ENCODE results near the gene KRTAP12-1. TPM values are rescaled to one million over a fixed set of nuclear protein-coding genes. Genes with fewer than 3 reads are reported as not detected.

KRTAP12-1 gene
- total RNA-seq (2021; fragmentation: NEBNext Ultra II Directional; extraction: Animal tissue kit (Norgen Biotek cat#: 25700)) (0.73 TPM in 1 of 2 replicates, not detected in the other), polyA plus RNA-seq (2011; rRNA removed) (0.17 and 0.50 TPM in 2 replicates), polyA minus RNA-seq (2011; rRNA and poly(A)+ RNA removed) (2.6 and 2.8 TPM in 2 replicates)
- polyA plus RNA-seq (2011; cell fraction: cytosol; rRNA removed) = not detected
- polyA plus RNA-seq (2011; cell fraction: nucleus; rRNA removed) = 0.76 TPM
- 0.49 TPM in 1 of 4 replicates, not detected in the others for polyA plus RNA-seq (2012, experiment 1 of 2)
- polyA plus RNA-seq (2012, experiment 2 of 2) = not detected
- 0.14 TPM for polyA plus RNA-seq (2013, experiment 1 of 2)
- polyA plus RNA-seq (2013, experiment 2 of 2) = not detected
- not detected for polyA minus RNA-seq (2011; cell fraction: cytosol; rRNA and poly(A)+ RNA removed)
- 5.4 TPM for polyA minus RNA-seq (2011; cell fraction: nucleus; rRNA and poly(A)+ RNA removed)
- long read RNA-seq, experiment 1 = 0 reads
- long read RNA-seq, experiment 2 = 0 reads

DNA sequence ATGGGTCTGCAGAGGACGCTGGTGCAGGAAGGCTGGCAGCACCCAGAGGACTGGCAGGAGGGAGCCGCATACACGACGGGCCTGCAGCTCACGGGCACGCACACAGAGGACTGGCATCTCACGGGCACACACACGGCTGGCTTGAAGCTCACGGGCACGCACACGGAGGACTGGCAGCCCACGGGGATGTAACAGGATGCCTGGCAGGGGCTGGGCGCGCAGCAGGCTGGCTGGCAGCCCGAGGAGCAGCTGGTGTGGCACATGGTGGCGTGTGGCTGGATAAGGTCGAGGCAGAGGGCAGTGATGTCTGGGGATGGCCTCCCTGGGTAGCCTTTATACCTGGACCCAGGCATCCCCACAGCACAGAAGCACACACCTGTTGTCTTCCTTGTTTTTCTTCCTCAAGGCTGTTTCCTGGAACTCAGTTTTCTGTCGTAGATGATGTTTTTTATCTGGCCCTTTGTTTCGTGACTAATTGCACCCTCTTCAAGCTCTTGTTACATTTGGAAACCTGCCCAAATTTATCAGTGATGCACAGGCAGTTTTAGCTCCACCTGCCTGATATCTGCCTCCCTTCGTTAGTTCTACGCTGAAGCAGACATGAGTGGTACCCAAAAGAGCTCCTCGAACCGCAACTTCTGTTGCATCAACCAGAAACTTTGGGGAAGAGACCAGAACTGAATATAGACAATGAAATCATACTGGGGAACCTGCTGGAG is at the start of gene KRTAP12-1:
Gene KRTAP12-1, minus strand, starts transcription at position 303 of the 719 bp plus-strand sequence. Its CDS starts 40 bp downstream, at position 263.
- H3K79me1 ChIP-seq (ENCODE audit: low read depth, low read length) = no peaks in the 10 kb centered on the region
- no peaks in the 10 kb centered on the region for H4K20me1 ChIP-seq (replicated peaks in 1 of 2; ENCODE audit: control insufficient read depth in 1 of 2, insufficient read depth in 2 of 2, low read length in 2 of 2)
- no peak within 1 kb of the TSS for H3K9ac ChIP-seq (replicated peaks in 1 of 4; ENCODE audit: extremely low read depth in 1 of 4, low read depth in 3 of 4, low read length in 3 of 4)
- H2AFZ ChIP-seq (ENCODE audit: low read length) = no peak within 1 kb of the TSS
- H3K4me3 ChIP-seq (ENCODE audit: extremely low read depth in 1 of 4, insufficient read depth in 2 of 4, low read depth in 3 of 4, low read length in 4 of 4) = no peak within 1 kb of the TSS
- H3K9me3 ChIP-seq (ENCODE audit: insufficient read depth in 2 of 2, low read depth in 1 of 2, low read length in 1 of 2) = no peaks in the 10 kb centered on the region
- H3K23ac ChIP-seq (ENCODE audit: insufficient read length) = no peak within 1 kb of the TSS
- 94% methylated on average over 23 of the region's 23 CpGs; no CpG with 5 or more reads in 1 of the 2 experiments for WGBS, 2 experiments (ENCODE audit: extremely low coverage in 1 of 2, insufficient coverage in 1 of 2, insufficient read length in 1 of 2, insufficient replicate concordance in 2 of 2, low coverage in 1 of 2, low lambda C conversion rate in 2 of 2, missing lambda C conversion rate in 1 of 2)
- POLR2A ChIA-PET (ENCODE audit: partially characterized antibody) = interaction anchor here (0.9 to 1.5 kb wide), 2 partner anchors 10 to 13 kb away, joined by 3 to 5 read pairs; no protein-coding TSS in a partner anchor
- no peak within 1 kb of the TSS for H3K56ac ChIP-seq (replicated peaks; ENCODE audit: insufficient read length, low read depth, low read length)
- no peak within 1 kb of the TSS for H2BK120ac ChIP-seq (replicated peaks; ENCODE audit: low read depth, low read length)
- no peak for FAIRE-seq
- no peak within 1 kb of the TSS for H3K4ac ChIP-seq (replicated peaks; ENCODE audit: insufficient read length, low read depth, low read length)
- no peak within 1 kb of the TSS for H3K14ac ChIP-seq (ENCODE audit: insufficient read length)
- no peak within 1 kb of the TSS for H3K4me2 ChIP-seq (ENCODE audit: insufficient read depth in 1 of 2, low read depth in 2 of 2, low read length in 2 of 2)
- peak within 1 kb of the TSS; percentile 27; the same call in 1 of the 2 replicates for H2BK12ac ChIP-seq (ENCODE audit: low read depth, low read length)
- H2BK20ac ChIP-seq (ENCODE audit: low read length) = no peak within 1 kb of the TSS
- H3K18ac ChIP-seq (ENCODE audit: extremely low read depth, low read length) = no peak within 1 kb of the TSS; the same call in 1 of the 2 replicates
- no peak within 1 kb of the TSS for H2AK5ac ChIP-seq (ENCODE audit: low read depth, low read length)
- H3K36me3 ChIP-seq (ENCODE audit: control insufficient read depth in 2 of 4, insufficient read depth in 4 of 4, low read length in 3 of 4) = 0 out of 8 replicates have a peak, but pooled peaks cover 0 to 2% (median 0%) of the 10 kb centered on the region in 4 experiments
- no peaks in the 10 kb centered on the region for H3K23me2 ChIP-seq (ENCODE audit: low read depth, low read length)
- H3K27me3 ChIP-seq (replicated peaks in 1 of 4; ENCODE audit: control insufficient read depth in 3 of 4, extremely low read depth in 1 of 4, insufficient read depth in 3 of 4, low read length in 3 of 4) = no peaks in the 10 kb centered on the region
- no peak within 1 kb of the TSS for H4K91ac ChIP-seq (replicated peaks; ENCODE audit: insufficient read length, low read length)
- H4K8ac ChIP-seq (ENCODE audit: extremely low read depth, insufficient read depth, low read length) = peak within 1 kb of the TSS; percentile 31; the same call in 1 of the 2 replicates
- H2BK15ac ChIP-seq (ENCODE audit: low read length) = 0 out of 2 replicates have a peak within 1 kb of the TSS, but pooled peaks have one; percentile 61
- no peak within 1 kb of the TSS for H2BK5ac ChIP-seq (ENCODE audit: low read depth, low read length)
- CTCF ChIA-PET (ENCODE audit: partially characterized antibody) = interaction anchor here (0.5 to 1.5 kb wide), 4 partner anchors 9 to 893 kb away, joined by 3 read pairs; partner anchors contain the start of gene KRTAP10-12
- H4K5ac ChIP-seq (ENCODE audit: insufficient read length, low read depth, low read length) = no peak within 1 kb of the TSS
- peaks cover 4 to 9% (median 6%) of the 10 kb centered on the region in 4 experiments for H3K4me1 ChIP-seq (replicated peaks in 1 of 4; ENCODE audit: control insufficient read depth in 3 of 4, insufficient read depth in 4 of 4, low read length in 3 of 4)
- no peaks in the 10 kb centered on the region for H3K79me2 ChIP-seq (ENCODE audit: control insufficient read depth in 1 of 2, insufficient read depth in 2 of 2, low read length in 2 of 2)
- H3K27ac ChIP-seq (ENCODE audit: low read depth, low read length) = no peak within 1 kb of the TSS
- no peak for DNase-seq (ENCODE audit: low read depth in 1 of 2, low spot score in 2 of 2)
- TF ChIP-seq MAFK (IDR thresholded peaks at IDR 0.05; ENCODE audit: low read depth, low read length) = no peak
- no peak for TF ChIP-seq RNF2 (IDR thresholded peaks at IDR 0.05; ENCODE audit: borderline replicate concordance, low read depth, low read length, missing control alignments, poor library complexity, severe bottlenecking)
- TF ChIP-seq BACH1 (IDR thresholded peaks at IDR 0.05; ENCODE audit: low read length) = no peak
- TF ChIP-seq JUN (IDR thresholded peaks at IDR 0.05; ENCODE audit: low read depth, low read length) = no peak
- no peak for TF ChIP-seq EP300 (IDR thresholded peaks at IDR 0.05; ENCODE audit: borderline replicate concordance in 1 of 2, low read depth in 2 of 2, low read length in 2 of 2)
- no peak for TF ChIP-seq SIN3A (conservative IDR thresholded peaks at IDR 0.05 in 1 of 2, IDR thresholded peaks at IDR 0.05 in 1 of 2; ENCODE audit: low read depth in 1 of 2, low read length in 2 of 2)
- TF ChIP-seq TAF1 (IDR thresholded peaks at IDR 0.05; ENCODE audit: low read depth, low read length) = no peak
- TF ChIP-seq HDAC6 (IDR thresholded peaks at IDR 0.05; ENCODE audit: low read depth, low read length) = no peak
- no peak for TF ChIP-seq SRF (IDR thresholded peaks at IDR 0.05; ENCODE audit: low read depth, low read length)

Measured in H1 (cell line).